ENCODE results near the gene KRTAP9-6. TPM values are rescaled to one million over a fixed set of nuclear protein-coding genes. Genes with fewer than 3 reads are reported as not detected.

KRTAP9-6 gene
- total and polyA plus RNA-seq, 2 donors (not counting 1 experiment from before 2014, with no cell fraction given): not detected

DNA sequence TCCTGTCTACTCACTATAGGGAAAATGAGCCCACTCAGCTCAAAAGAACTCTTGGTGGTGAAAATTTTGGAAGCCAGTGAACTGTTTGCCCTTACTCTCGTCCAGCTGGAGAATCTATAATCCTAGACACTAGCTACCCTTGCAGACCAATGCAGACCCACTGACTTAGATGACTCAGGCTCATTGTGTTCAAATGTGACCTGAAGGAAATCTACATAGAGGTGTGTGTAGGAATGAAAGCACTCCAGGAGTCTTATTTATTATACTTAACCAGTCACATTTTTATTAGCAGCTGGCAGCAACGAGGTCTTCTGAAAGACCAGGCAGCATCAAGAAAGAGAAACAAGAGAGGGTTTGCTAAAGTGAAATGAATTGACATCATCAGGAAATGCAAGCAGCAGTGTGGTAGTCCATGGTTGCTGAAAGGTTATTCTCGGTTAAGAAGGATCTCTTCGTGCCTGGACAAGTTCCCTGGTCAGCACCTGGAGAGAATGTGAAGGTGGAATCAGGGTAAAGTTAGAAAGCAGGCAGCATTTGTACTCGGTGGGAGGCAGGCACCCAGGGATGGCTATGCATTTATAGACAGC is 36.1 kb downstream of the KRTAP9-6 start:
- Histone ChIP-seq H3K79me2 (ENCODE audit: control insufficient read depth, insufficient read depth, low read length) (no peaks in the 10 kb centered on the region), H3K27me3 (ENCODE audit: control insufficient read depth, insufficient read depth, low read length) (peaks cover 12% of the 10 kb centered on the region), H2AFZ (ENCODE audit: low read length) (no peak overlapping the region), H3K27ac (ENCODE audit: insufficient read depth, low read length) (no peak overlapping the region), H3K4me1 (ENCODE audit: control insufficient read depth, extremely low read depth, insufficient read depth, low read length) (no peaks in the 10 kb centered on the region), H4K20me1 (ENCODE audit: control insufficient read depth, extremely low read depth, insufficient read depth, low read length) (no peaks in the 10 kb centered on the region), H3K9ac (ENCODE audit: insufficient read depth, low read length) (no peak overlapping the region), H3K9me3 (ENCODE audit: control insufficient read depth, insufficient read depth, low read depth, low read length) (no peaks in the 10 kb centered on the region), H3K4me3 (replicated peaks in 1 of 4; ENCODE audit: control extremely low read depth in 1 of 4, insufficient read depth in 1 of 4, low read depth in 3 of 4, low read length in 4 of 4) (no peak overlapping the region), H3K36me3 (ENCODE audit: control insufficient read depth, insufficient read depth, low read length) (no peaks in the 10 kb centered on the region), H3K4me2 (ENCODE audit: extremely low read depth, insufficient read depth, low read length) (no peak overlapping the region)
- TF ChIP-seq EZH2 (IDR thresholded peaks at IDR 0.05; ENCODE audit: low read length, missing control alignments): no peak
- TF ChIP-seq, protein P1, sequence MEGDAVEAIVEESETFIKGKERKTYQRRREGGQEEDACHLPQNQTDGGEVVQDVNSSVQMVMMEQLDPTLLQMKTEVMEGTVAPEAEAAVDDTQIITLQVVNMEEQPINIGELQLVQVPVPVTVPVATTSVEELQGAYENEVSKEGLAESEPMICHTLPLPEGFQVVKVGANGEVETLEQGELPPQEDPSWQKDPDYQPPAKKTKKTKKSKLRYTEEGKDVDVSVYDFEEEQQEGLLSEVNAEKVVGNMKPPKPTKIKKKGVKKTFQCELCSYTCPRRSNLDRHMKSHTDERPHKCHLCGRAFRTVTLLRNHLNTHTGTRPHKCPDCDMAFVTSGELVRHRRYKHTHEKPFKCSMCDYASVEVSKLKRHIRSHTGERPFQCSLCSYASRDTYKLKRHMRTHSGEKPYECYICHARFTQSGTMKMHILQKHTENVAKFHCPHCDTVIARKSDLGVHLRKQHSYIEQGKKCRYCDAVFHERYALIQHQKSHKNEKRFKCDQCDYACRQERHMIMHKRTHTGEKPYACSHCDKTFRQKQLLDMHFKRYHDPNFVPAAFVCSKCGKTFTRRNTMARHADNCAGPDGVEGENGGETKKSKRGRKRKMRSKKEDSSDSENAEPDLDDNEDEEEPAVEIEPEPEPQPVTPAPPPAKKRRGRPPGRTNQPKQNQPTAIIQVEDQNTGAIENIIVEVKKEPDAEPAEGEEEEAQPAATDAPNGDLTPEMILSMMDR (conservative IDR thresholded peaks at IDR 0.05 in 1 of 2, IDR thresholded peaks at IDR 0.05 in 1 of 2; ENCODE audit: low read depth in 1 of 2, low read length in 2 of 2): no peak
- peak in 1 of 2 donors; percentile 11 for DNase-seq (ENCODE audit: low read depth in 2 of 2)

DNA sequence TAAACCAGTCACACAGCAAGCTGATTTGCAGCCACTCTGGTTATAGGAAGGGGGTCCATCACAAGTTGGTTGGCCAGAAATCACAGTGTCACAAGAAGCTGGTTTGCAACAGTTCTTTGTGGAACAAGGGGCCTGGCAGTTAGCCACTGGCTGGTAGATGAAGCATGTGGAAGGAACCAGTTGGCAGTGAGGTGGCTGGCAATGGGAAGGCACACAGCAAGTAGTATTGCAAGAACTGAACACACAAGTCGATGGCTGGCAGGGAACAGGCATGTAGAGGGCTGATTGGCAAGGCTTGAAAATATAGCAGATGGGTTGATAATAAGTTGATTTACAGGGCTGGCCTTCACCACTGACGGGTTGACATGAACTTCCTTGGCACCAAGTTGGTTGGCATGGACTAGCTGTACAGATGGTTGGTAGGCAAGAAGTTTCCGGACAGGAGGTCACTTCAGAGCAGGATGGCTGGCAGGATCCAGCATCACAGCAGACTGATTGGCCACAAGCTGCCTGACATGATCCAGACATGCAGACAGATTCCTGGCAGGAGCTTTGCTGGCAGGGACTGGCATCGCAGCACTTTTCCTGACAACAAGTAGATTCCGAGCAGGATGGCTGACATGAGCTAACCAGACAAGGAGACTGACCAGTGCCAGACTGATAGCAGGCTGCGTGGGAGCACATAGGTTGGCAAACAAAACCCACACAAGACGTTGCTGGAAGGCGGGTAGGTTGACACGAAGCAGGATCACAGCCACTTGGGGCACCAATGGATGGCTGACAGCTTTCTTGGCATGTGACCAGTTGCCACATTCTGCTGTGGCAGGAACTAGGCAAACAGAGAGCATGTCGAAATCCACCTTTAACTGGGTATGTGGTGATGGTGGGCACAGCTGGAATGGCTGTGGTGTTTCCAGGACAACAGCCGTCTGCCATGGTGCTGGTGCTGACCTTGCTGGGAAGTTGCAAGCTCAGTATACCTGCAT is 37.0 kb downstream of the KRTAP9-6 start, which contains the start of gene KRTAP29-1:
KRTAP29-1 (minus strand) TSS at position 936 of the 986 bp plus-strand sequence; CDS start at position 936, 0 bp downstream.
- Histone ChIP-seq H3K4me3 (replicated peaks in 1 of 4; ENCODE audit: control extremely low read depth in 1 of 4, insufficient read depth in 1 of 4, low read depth in 3 of 4, low read length in 4 of 4) (no peak within 1 kb of the TSS), H3K27ac (ENCODE audit: insufficient read depth, low read length) (no peak within 1 kb of the TSS), H4K20me1 (ENCODE audit: control insufficient read depth, extremely low read depth, insufficient read depth, low read length) (no peaks in the 10 kb centered on the region), H3K36me3 (ENCODE audit: control insufficient read depth, insufficient read depth, low read length) (no peaks in the 10 kb centered on the region), H2AFZ (ENCODE audit: low read length) (no peak within 1 kb of the TSS), H3K9ac (ENCODE audit: insufficient read depth, low read length) (no peak within 1 kb of the TSS), H3K4me2 (ENCODE audit: extremely low read depth, insufficient read depth, low read length) (no peak within 1 kb of the TSS), H3K79me2 (ENCODE audit: control insufficient read depth, insufficient read depth, low read length) (no peaks in the 10 kb centered on the region), H3K27me3 (ENCODE audit: control insufficient read depth, insufficient read depth, low read length) (peaks cover 16% of the 10 kb centered on the region), H3K4me1 (ENCODE audit: control insufficient read depth, extremely low read depth, insufficient read depth, low read length) (no peaks in the 10 kb centered on the region), H3K9me3 (ENCODE audit: control insufficient read depth, insufficient read depth, low read depth, low read length) (no peaks in the 10 kb centered on the region)
- no peak for DNase-seq (ENCODE audit: low read depth in 2 of 2)
- TF ChIP-seq, protein P1 (conservative IDR thresholded peaks at IDR 0.05 in 1 of 2, IDR thresholded peaks at IDR 0.05 in 1 of 2; ENCODE audit: low read depth in 1 of 2, low read length in 2 of 2): no peak

DNA sequence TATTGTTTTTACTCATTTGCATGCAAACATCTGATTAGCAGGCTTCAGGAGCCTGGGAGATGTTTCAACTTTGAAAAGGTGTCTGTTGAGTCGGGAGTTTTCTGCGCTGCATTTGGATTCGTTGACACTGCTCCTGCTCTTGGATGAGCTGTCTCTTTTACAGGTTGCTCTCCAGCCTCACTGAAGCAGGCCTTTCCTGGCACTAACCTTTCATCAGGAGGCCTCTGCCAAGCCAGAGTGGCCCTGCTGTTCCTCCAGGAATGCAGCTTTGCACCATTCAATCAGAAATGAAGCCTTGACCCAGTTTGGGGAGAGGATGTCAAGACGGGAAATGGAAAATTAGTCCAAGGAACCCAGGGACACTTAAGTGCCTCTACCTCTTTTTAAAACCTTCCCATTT is 37.8 kb downstream of the KRTAP9-6 start:
- Histone ChIP-seq H2AFZ (ENCODE audit: low read length) (no peak overlapping the region), H3K4me3 (replicated peaks in 1 of 4; ENCODE audit: control extremely low read depth in 1 of 4, insufficient read depth in 1 of 4, low read depth in 3 of 4, low read length in 4 of 4) (no peak overlapping the region), H3K9me3 (ENCODE audit: control insufficient read depth, insufficient read depth, low read depth, low read length) (no peaks in the 10 kb centered on the region), H3K4me2 (ENCODE audit: extremely low read depth, insufficient read depth, low read length) (no peak overlapping the region), H3K79me2 (ENCODE audit: control insufficient read depth, insufficient read depth, low read length) (no peaks in the 10 kb centered on the region), H3K4me1 (ENCODE audit: control insufficient read depth, extremely low read depth, insufficient read depth, low read length) (no peaks in the 10 kb centered on the region), H3K27me3 (ENCODE audit: control insufficient read depth, insufficient read depth, low read length) (peaks cover 19% of the 10 kb centered on the region), H3K27ac (ENCODE audit: insufficient read depth, low read length) (no peak overlapping the region), H3K36me3 (ENCODE audit: control insufficient read depth, insufficient read depth, low read length) (no peaks in the 10 kb centered on the region), H4K20me1 (ENCODE audit: control insufficient read depth, extremely low read depth, insufficient read depth, low read length) (no peaks in the 10 kb centered on the region), H3K9ac (ENCODE audit: insufficient read depth, low read length) (no peak overlapping the region)
- DNase-seq (ENCODE audit: low read depth in 2 of 2): no peak
- TF ChIP-seq EZH2 (IDR thresholded peaks at IDR 0.05; ENCODE audit: low read length, missing control alignments): no peak
- TF ChIP-seq, protein P1 (conservative IDR thresholded peaks at IDR 0.05 in 1 of 2, IDR thresholded peaks at IDR 0.05 in 1 of 2; ENCODE audit: low read depth in 1 of 2, low read length in 2 of 2): no peak

Measured in fibroblast of lung (primary cell).